GM10248 (cell line): ENCODE measurements around the gene ADTRP.

Experiments
- CTCF ChIA-PET: fragments of 300-600 bp; sonication (Branson Sonifier 250); formaldehyde crosslinking; extraction: SDS; loops from one replicate; lab custom pipeline; 2021; ENCODE audit warnings: antibody characterized with exemption; lab: Yijun Ruan, JAX
- POLR2A ChIA-PET: fragments of 350-650 bp; sonication (Branson Sonifier 250); formaldehyde crosslinking; extraction: SDS; loops from one replicate; lab custom pipeline; 2020; ENCODE audit warnings: antibody characterized with exemption; lab: Yijun Ruan, JAX
- DNase-seq: peaks from one replicate; pipeline ENCODE4 v3.0.0; 2012; ENCODE audit errors: extremely low spot score
- CTCF ChIP-seq: IDR thresholded peaks from 2 replicates; pipeline ENCODE4 v1.5.1; 2012; ENCODE audit warnings: mild to moderate bottlenecking, low read depth; ENCODE audit errors: extremely low read depth, missing control alignments, control extremely low read depth

Gene ADTRP

GRCh38 chr6:11724286-11724685 lies 54.3 kb downstream of the ADTRP start:
- TF ChIP-seq CTCF = no peak
- POLR2A ChIA-PET = interaction anchor here (0.9 to 1.2 kb wide), 2 partner anchors 10 to 13 kb away, joined by 5 to 8 read pairs; no protein-coding TSS in a partner anchor
- CTCF ChIA-PET = interaction anchor here (0.7 to 4.3 kb wide), 5 partner anchors 13 to 25 kb away, joined by 3 to 27 read pairs (median 6); no protein-coding TSS in a partner anchor
- no peak for DNase-seq

DNA sequence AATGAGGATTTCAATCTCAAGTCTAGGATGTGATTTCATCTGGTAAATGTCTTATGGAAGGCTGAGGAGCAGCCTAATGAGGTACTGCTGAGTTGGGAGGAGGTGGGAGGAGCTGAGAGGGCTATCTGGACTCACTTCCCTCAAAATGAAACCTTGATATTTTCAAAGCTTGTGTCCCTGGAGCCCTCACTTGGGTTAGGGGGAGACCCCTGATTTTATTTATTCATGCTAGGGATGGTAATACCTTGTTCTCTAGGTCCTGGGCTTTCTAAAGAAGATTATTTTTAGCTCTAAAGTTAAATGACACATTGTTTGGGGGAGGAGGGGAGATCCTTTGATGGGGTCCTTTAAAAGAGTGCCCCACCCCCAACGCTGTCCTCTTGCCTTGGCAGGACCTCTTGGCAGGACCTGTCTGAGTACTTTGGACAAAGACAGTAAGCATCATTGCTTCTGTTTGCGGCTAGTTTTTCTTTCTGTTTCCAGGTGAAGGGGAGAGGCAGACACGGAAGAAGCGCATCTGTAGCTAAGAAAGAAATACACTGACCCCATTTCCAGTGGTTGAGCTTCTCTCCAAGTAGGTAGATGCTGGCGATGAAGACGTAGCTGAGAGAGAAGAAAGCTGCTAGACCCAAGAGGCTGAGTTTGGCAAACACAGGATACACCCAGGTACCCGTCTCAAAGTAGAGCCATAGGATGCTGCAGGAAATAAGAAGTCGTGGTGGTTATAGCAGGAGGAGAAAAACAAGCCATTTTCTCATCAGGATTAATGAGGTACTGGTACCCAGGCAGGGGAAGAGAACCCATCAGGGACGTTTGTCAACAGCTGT lies 55.6 kb downstream of the ADTRP start:
- ChIA-PET CTCF (interaction anchor here (0.9 to 4.3 kb wide), 7 partner anchors 9 to 343 kb away, joined by 3 to 27 read pairs (median 6); no protein-coding TSS in a partner anchor), POLR2A (interaction anchor here (0.7 to 1.4 kb wide), 4 partner anchors 9 to 63 kb away, joined by 3 to 5 read pairs (median 4); no protein-coding TSS in a partner anchor)
- peak; percentile 38 for DNase-seq
- TF ChIP-seq CTCF = no peak

GRCh38 chr6:11722220-11722619 lies 56.4 kb downstream of the ADTRP start:
- TF ChIP-seq CTCF = no peak
- CTCF ChIA-PET = interaction anchor here (0.9 to 4.3 kb wide), 5 partner anchors 10 to 344 kb away, joined by 3 to 27 read pairs (median 6); no protein-coding TSS in a partner anchor
- no peak for DNase-seq
- POLR2A ChIA-PET = interaction anchor here (0.9 to 1.4 kb wide), 2 partner anchors 9 to 64 kb away, joined by 4 to 5 read pairs; no protein-coding TSS in a partner anchor

DNA sequence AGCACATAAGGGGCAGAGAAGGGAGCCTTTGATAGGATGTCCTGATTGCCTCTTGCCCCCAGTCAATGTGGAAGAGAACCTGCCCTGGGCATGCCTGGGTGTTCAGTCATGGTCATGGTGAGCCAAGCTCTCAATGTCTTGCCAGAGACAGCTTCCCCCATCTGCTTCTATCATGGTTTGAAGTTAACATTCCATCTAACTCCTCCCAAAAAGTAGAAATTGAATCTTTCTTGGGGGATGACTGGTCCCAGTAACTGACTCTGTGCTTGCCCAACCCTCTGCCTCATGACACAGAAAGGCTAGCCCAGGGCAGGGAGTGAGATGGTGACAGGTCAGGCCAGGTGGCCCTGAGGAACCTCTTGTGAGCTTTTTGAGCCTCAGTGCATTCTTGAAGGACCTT lies 60.1 kb downstream of the ADTRP start:
- ChIA-PET CTCF (interaction anchor here (1.1 to 2.5 kb wide), 2 partner anchors 14 to 17 kb away, joined by 3 to 7 read pairs; no protein-coding TSS in a partner anchor), POLR2A (interaction anchor here (1.0 kb wide), 1 partner anchor 12 kb away, joined by 3 read pairs; no protein-coding TSS in a partner anchor)
- TF ChIP-seq CTCF = no peak
- no peak for DNase-seq

DNA sequence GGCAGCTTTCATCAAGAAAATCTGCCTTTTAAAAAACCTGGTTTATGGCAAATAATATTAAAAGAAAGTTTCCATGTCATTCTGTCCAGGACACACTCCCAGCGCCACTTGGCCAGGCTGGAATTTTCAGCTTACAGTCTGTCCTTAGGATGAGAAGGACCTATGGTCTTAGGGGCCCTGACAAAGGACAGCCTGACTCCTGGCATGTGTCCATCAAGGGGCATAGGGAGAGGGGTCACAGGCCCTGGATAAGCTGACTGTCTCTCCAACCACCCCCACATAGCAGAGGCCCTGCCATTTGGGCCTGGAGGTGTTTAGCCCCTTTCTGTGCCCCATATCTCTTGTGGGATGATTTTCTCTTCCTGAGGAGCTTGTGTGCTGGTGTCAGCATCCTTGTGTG lies 60.6 kb downstream of the ADTRP start:
- TF ChIP-seq CTCF = no peak
- ChIA-PET CTCF (interaction anchor here (1.1 to 2.5 kb wide), 2 partner anchors 14 to 17 kb away, joined by 3 to 7 read pairs; no protein-coding TSS in a partner anchor), POLR2A (interaction anchor here (1.0 kb wide), 1 partner anchor 12 kb away, joined by 3 read pairs; no protein-coding TSS in a partner anchor)
- DNase-seq = no peak

DNA sequence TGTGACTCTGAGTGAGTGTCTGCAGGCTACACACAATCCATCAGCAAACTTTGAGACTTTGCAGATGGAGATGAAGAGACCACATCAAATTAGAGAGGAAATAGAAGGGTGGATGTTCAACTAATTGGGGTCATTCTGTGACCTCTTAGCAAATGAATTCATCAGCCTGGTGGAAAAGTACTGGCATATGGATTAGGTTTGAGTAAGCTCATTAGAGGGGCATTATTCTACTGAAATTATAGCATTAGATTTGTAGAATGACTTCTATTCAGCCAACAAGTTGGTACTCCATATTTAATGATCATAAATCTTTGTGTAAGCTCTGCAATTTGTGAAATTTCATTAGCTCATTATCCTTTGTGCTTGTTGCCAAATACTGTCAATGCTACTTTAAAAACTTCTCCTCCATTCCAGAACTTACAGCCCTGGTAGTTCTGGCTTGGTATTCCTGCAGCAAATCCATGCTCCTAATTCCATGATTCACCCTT lies 63.8 kb downstream of the ADTRP start:
- no peak for DNase-seq
- TF ChIP-seq CTCF = no peak
- ChIA-PET POLR2A (interaction anchor here (0.6 to 1.4 kb wide), 3 partner anchors 10 to 68 kb away, joined by 4 to 8 read pairs (median 8); no protein-coding TSS in a partner anchor), CTCF (interaction anchor here (0.7 to 1.8 kb wide), 7 partner anchors 11 to 361 kb away, joined by 3 to 8 read pairs (median 3); no protein-coding TSS in a partner anchor)
